HuH-7.5 (cell line): Measurements from ENCODE around the gene IL37.
"Not testable (repeated sequence)": the region's sequence is repeated elsewhere in the genome, so short reads cannot be mapped to it uniquely, and the experiment has no call there.

ENCODE experiments used
- DNase-seq: peaks from one replicate; pipeline ENCODE4 v3.0.0; 2011; ENCODE audit warnings: low spot score

The IL37 gene

DNA sequence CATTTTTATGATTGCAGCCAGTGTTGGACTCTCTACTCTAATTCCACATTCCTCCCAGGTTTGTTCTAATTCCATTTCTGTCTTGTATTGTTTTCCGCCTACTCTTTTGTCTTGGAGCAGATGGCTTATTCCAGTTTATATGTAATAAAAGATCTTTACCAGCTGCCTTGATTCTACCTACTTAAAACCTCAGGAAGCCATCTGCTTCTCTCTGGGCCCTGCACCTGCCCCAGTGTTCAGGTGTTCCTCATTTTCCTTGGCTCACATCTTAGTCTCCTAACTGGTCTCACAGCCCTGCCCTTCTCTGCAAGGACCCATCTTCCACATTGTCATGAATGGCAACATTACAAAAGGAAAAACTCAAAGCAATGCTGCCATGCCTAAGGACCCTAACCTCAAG, 21.0 kb upstream of the IL37 start:
- DNase-seq = no peak

GRCh38 chr2:112891385-112891831, 19.6 kb upstream of the IL37 start:
- DNase-seq = no peak

DNA sequence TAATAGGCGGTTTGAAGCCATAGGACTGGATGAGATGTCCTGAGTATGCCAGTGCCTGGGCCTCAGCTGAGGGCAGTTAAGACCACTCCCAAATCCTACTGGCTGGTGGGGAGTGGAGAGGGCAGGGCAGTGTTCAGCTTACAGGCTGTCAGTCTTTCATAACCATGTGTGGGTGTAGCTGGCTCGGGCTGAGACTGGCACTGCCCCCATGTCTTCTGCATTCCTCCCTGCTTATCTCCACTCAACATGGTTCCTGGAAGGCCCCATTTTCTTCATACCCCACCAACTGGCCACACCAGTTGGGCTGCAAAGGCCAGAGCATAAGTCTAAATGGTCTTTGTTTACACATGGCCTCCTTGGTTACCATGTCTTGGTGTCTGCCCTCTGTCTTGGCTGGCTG, 17.2 kb upstream of the IL37 start:
- no peak for DNase-seq

- no peak for DNase-seq
These were observed 13.9 kb upstream of the IL37 start for GRCh38 chr2:112896909-112897623.

DNA sequence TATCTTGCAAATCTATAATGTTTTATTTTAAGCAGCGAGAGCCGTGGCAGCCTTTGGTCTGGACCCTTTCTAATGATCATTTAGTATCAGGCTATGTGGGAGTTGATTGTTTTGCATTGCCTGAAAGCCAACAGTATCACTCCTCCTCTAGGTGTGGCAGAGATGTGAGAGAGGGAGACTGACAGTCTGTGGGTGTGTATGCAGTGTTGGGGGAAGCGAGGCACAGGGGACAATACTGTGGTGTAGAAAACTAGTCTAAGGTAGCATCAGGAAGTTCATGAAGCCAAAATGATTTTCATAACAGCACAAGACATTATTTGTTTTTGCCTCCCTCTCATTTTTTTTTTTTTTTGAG, 13.4 kb upstream of the IL37 start:
- DNase-seq = no peak

DNA sequence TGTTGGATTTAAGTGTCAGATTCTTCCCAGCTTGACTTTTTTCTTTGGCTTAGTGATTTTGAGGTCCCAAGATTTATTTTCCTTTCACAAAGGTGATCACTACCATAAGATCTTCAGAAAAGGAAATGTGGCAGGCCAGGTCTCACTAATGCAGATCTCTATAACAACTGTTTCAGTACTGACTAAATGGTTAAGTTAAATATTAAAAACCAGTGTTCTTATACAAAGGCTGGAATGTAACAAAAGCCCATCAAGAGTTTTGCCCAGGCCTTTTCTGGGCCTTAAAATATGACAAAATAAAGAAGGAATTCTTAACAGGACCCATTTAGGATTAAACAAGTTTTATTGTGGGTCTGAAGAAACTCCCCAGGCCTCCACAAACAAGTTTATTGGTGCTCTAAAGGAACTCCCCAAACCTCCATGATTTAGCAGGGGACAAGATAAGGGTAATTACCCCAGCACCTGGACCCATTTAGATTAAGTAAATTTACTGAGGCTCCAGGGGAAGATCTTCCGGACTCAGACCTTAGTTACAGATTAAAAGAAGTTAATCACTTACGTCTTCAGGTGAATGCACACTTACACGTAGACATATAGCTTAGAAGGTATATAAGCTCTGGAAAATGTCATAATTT, 9.4 kb upstream of the IL37 start:
- DNase-seq = not testable (repeated sequence)

- DNase-seq = no peak
These were observed 8.1 kb upstream of the IL37 start for GRCh38 chr2:112902816-112903215.

- DNase-seq = no peak
These were observed 6.1 kb upstream of the IL37 start for GRCh38 chr2:112904883-112905282.

GRCh38 chr2:112906276-112906675, 4.7 kb upstream of the IL37 start:
- DNase-seq = no peak

GRCh38 chr2:112907001-112907949, 3.7 kb upstream of the IL37 start:
- DNase-seq = no peak

- DNase-seq = not testable (repeated sequence)
These were observed 2.4 kb upstream of the IL37 start for GRCh38 chr2:112908559-112908958.

DNA sequence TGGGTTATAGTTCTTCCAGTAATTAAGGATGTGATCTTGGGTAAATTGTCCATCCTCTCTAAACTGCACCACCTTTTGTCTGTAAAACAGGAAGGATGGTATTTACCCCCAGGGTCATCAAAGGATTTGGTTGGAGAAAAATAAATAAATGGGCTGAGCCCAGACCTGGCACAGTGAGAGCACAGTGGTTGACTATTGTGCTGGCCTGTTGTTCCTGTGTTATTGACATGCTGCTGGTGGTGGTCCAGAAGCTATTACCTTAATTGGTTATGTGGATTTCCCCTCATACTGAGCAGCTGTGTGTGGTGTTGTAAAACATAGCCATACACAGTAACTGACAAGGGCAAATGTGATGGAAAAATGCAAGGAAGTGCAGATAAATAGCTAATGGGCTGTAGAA, 746 bp upstream of the IL37 start:
- DNase-seq = no peak

GRCh38 chr2:112912403-112912802, 1.4 kb downstream of the IL37 start:
- DNase-seq = no peak

DNA sequence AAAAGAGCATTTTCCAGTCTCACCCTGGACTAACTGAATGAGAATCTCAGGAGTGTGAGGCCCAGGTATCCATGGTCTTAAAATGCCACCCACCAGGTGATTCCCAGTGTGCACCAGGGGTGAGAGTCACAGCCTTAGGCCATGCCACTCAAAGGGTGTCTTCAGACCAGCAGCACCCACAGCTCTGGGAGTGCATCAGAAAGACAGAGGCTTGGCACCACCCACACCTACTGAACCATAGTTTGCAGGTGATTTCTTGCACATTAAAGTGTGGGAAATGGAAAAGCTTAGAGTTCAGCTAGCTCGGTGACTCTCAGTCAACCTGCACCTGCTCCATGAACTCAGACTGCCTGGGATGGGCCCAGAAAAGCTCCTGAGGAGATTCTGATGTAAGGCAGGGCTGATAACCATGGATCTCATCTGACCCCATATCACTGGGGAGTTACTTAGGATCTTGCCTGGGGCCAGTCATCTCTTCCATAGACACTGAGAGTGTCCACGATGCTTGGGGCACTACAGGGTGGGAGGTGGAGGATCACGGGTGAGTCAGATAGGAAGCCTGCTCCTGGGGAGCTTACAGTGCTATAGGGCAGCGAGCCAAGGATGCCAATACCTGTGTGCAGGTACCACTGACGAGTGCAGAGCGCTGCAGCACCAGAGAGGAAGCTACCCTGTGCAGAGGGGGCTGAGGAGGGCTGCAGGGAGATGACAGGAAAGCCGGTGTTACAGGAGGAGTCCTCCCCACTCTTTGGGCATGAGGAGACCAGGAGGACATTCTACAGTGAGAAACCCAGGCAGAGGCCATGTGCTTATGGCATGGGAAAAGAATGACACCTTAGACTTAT, 4.6 kb downstream of the IL37 start:
- no peak for DNase-seq

DNA sequence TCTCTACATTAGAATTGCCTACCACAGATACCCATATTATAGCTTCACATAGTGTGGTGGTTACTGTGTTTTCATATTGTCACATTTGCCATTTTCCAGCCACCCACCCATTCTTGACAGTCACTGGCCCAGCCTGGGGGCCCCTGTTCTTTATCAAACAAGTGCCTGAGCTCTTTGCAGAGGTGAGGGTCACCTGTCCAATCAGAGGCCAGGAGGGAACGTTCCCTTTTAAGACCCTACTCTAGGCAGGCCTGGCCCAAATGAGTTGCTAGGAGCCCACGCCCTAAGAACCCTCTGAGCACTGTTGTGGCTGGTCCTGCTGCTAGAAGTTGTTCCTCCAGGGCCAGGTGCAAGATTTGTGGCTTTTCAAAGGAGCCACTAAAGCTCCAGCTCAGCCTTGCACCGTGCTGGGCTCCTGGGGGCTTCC, 5.2 kb downstream of the IL37 start:
- DNase-seq = no peak

- no peak for DNase-seq
These were observed 5.8 kb downstream of the IL37 start for GRCh38 chr2:112916625-112917247.

DNA sequence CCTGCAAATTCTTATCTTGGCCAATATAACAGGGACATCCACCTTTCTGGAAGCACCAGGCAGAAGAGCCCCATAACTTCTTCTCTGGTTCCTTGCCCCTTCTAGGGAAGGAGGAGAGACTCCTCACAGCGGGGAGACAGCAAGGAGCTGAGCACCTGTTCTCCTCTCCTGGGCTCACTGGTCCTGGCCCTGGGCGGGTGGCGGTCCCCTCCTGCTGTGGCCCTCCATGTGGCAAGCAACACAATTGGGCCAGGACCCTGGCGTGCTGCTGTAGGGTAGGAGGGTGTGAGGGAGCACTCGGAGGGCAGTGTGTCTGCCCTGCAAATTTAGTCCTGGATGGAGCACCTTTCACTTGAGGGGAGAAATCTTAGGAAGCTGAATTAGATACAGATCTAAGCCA, 6.9 kb downstream of the IL37 start:
- DNase-seq = no peak

DNA sequence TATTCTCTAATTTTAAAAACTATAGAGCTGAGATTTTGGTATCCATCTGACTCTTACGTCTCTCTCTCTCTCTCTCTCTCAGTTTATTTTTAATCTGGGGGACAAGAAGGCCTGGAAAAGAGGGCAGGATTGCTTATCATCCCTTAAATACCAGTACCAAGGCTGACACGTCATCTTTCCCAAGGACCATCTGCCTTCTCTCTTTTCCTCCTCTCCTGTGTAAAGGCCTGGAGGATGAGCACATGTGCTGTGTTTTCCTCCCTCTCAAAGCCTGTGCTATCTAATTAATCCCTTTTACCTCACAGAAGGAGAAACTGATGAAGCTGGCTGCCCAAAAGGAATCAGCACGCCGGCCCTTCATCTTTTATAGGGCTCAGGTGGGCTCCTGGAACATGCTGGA, 7.3 kb downstream of the IL37 start:
- no peak for DNase-seq

DNA sequence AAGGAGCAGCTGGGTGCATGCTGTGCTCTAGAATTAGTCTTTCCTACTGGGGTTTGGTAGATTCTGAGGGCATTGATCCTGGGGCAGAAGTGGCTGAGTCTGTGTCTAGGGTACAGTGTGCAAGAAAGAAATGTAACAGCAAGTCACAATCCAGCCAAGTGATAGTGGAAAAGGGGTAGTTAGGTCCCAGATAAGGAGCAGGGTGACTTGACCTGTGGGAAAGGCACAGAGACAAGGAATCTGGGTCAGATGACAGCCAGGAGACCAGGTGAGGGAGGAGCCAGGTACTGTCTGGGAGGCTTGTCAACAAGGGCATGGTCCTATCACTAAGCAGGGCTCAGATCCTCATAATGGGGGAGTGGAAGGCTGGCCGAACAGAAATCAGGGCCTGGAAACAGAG, 8.1 kb downstream of the IL37 start:
- no peak for DNase-seq

DNA sequence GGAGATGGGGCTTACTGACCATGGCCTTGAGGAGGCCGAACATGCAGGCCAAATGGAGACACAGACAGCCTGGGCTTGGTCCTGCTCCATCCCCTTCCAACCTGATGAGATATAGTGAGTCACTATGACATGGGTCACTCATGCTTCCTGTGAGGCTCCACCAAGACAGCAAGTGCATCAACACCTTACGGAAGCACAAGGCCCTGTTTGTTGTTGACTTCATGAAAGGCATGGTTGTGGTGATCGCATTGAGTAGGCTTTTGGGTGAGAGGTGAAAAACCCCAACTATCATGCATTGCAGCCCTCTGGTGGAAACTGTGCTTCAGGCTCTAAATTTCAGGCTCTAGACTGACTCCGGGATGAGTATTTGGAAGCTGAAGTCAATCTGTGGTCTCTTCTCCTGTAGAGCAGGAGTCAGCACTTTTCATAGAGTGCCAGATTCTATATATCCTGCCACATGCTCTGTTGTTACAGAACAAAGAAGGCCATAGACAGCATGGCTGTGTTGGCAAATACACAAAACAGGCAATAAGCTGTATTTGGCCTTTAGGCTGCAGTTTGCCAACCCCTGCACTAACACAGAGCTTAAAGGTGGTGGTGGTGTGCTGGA, 10.1 kb downstream of the IL37 start:
- no peak for DNase-seq

DNA sequence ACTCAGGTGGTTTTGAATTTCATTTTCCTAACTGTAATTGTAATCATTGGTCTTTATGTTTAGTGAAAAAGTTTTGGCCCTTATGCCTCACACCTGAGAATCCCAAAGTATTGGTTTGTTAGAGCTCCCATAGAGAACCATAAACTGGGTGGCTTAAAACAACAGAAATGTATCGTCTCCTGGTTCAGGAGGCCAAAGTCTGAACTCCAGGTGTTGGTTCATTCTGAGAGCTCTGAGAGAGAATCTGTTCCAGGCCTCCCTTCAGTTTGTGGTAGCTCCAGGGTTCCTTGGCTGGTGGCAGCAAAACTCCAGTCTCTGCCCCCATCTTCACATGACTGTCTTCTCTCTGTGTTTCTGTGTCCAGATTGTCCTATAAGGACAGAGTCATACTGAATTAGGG, 11.0 kb downstream of the IL37 start:
- DNase-seq = no peak
